ENCODE data around the gene CLEC18B. TPM values are rescaled to one million over a fixed set of nuclear protein-coding genes. Genes with fewer than 3 reads are reported as not detected.

Gene CLEC18B
- polyA plus RNA-seq, 1 experiment, result 0.06 TPM

GRCh38 chr16:74465281-74465680 is 44.0 kb upstream of the CLEC18B start:
- no peak for DNase-seq (ENCODE audit: low read depth, low spot score)
- ChIA-PET CTCF (interaction anchor here (1.7 kb wide), 1 partner anchor 158 kb away, joined by 3 read pairs; no protein-coding TSS in a partner anchor), POLR2A (no interaction called here)
- H3K27me3 ChIP-seq (ENCODE audit: control insufficient read depth, insufficient read depth, low read length), result no peaks in the 10 kb centered on the region
- no peak overlapping the region for H3K27ac ChIP-seq (ENCODE audit: low read depth, low read length)
- no peaks in the 10 kb centered on the region; the same call in 1 of the 2 replicates for H3K9me3 ChIP-seq (ENCODE audit: control insufficient read depth, insufficient read depth, low read length)
- no peak for TF ChIP-seq CTCF (IDR thresholded peaks at IDR 0.05; ENCODE audit: low read depth, low read length)
- no peak overlapping the region for H3K4me3 ChIP-seq (ENCODE audit: low read depth, low read length)

- DNase-seq (ENCODE audit: low read depth, low spot score), result no peak
- Histone ChIP-seq H3K27ac (ENCODE audit: low read depth, low read length) (no peak overlapping the region), H3K4me3 (ENCODE audit: low read depth, low read length) (no peak overlapping the region), H3K9me3 (ENCODE audit: control insufficient read depth, insufficient read depth, low read length) (no peaks in the 10 kb centered on the region; the same call in 1 of the 2 replicates), H3K27me3 (ENCODE audit: control insufficient read depth, insufficient read depth, low read length) (no peaks in the 10 kb centered on the region)
- TF ChIP-seq CTCF (IDR thresholded peaks at IDR 0.05; ENCODE audit: low read depth, low read length), result no peak
- POLR2A ChIA-PET, result no interaction called here
- CTCF ChIA-PET, result interaction anchor here (1.7 kb wide), 1 partner anchor 159 kb away, joined by 3 read pairs; no protein-coding TSS in a partner anchor
Measured at GRCh38 chr16:74463888-74464287, 42.6 kb upstream of the CLEC18B start.

- H3K27ac ChIP-seq (ENCODE audit: low read depth, low read length), result no peak overlapping the region
- H3K27me3 ChIP-seq (ENCODE audit: control insufficient read depth, insufficient read depth, low read length), result no peaks in the 10 kb centered on the region
- no peak overlapping the region for H3K4me3 ChIP-seq (ENCODE audit: low read depth, low read length)
- no peak for DNase-seq (ENCODE audit: low read depth, low spot score)
- CTCF ChIA-PET, result interaction anchor here (1.1 kb wide), 1 partner anchor 190 kb away, joined by 3 read pairs; no protein-coding TSS in a partner anchor
- POLR2A ChIA-PET, result no interaction called here
- no peaks in the 10 kb centered on the region for H3K9me3 ChIP-seq (ENCODE audit: control insufficient read depth, insufficient read depth, low read length)
- no peak for TF ChIP-seq CTCF (IDR thresholded peaks at IDR 0.05; ENCODE audit: low read depth, low read length)
Measured at GRCh38 chr16:74462361-74462760, 41.1 kb upstream of the CLEC18B start.

- POLR2A ChIA-PET, result no interaction called here
- TF ChIP-seq CTCF (IDR thresholded peaks at IDR 0.05; ENCODE audit: low read depth, low read length), result no peak
- H3K9me3 ChIP-seq (ENCODE audit: control insufficient read depth, insufficient read depth, low read length), result no peaks in the 10 kb centered on the region
- no peak for DNase-seq (ENCODE audit: low read depth, low spot score)
- no peak overlapping the region for H3K27ac ChIP-seq (ENCODE audit: low read depth, low read length)
- H3K4me3 ChIP-seq (ENCODE audit: low read depth, low read length), result no peak overlapping the region
- no peaks in the 10 kb centered on the region for H3K27me3 ChIP-seq (ENCODE audit: control insufficient read depth, insufficient read depth, low read length)
- CTCF ChIA-PET, result interaction anchor here (0.7 to 1.3 kb wide), 3 partner anchors 12 to 218 kb away, joined by 3 to 4 read pairs (median 3); no protein-coding TSS in a partner anchor
Measured at GRCh38 chr16:74461826-74462225, 40.5 kb upstream of the CLEC18B start.

- DNase-seq (ENCODE audit: low read depth, low spot score), result no peak
- no peak for TF ChIP-seq CTCF (IDR thresholded peaks at IDR 0.05; ENCODE audit: low read depth, low read length)
- ChIA-PET CTCF (interaction anchor here (1.3 kb wide), 1 partner anchor 11 kb away, joined by 4 read pairs; no protein-coding TSS in a partner anchor), POLR2A (interaction anchor here (0.7 kb wide), 1 partner anchor 10 kb away, joined by 3 read pairs; no protein-coding TSS in a partner anchor)
- no peak overlapping the region for H3K4me3 ChIP-seq (ENCODE audit: low read depth, low read length)
- no peaks in the 10 kb centered on the region for H3K27me3 ChIP-seq (ENCODE audit: control insufficient read depth, insufficient read depth, low read length)
- no peaks in the 10 kb centered on the region for H3K9me3 ChIP-seq (ENCODE audit: control insufficient read depth, insufficient read depth, low read length)
- no peak overlapping the region for H3K27ac ChIP-seq (ENCODE audit: low read depth, low read length)
Measured at GRCh38 chr16:74460542-74460941, 39.3 kb upstream of the CLEC18B start.
